HL-60 (cell line): ENCODE data around the gene PCSK1.

ENCODE experiments used
- CTCF ChIP-seq: IDR thresholded peaks from one replicate; pipeline ENCODE4 v1.5.1; 2011; ENCODE audit warnings: low read length, control low read depth, inconsistent platforms; ENCODE audit not compliant: insufficient read depth
- SPI1 ChIP-seq: IDR thresholded peaks from 2 replicates; pipeline ENCODE4 v1.6.1; 2012; ENCODE audit warnings: low read depth, mild to moderate bottlenecking, borderline replicate concordance

- TF ChIP-seq SPI1 (no peak), CTCF (no peak)
These were observed 90.0 kb downstream of the PCSK1 start for GRCh38 chr5:96343094-96343493.
